Coronary artery (tissue), 2 donors: ENCODE data around the gene STIMATE.

Source experiments
- DNase-seq: peaks from one replicate; pipeline ENCODE4 v3.0.0-alpha.2; 2017; ENCODE audit warnings: low spot score
- H3K27ac ChIP-seq, 2 donors: fragments of 200-600 bp; sonication (generic); one replicate each; pipeline ENCODE4 v1.5.1; 2016 to 2019
- H3K4me3 ChIP-seq: fragments of 200-600 bp; sonication (generic); 2 replicates; pipeline ENCODE4 v1.5.1; 2016; ENCODE audit warnings: mild to moderate bottlenecking, moderate library complexity
- TF ChIP-seq, protein P1 (sequence below): fragments of 200-600 bp; sonication (generic); IDR thresholded peaks from one replicate; pipeline ENCODE4 v1.5.1; 2019; ENCODE audit warnings: antibody characterized with exemption

The STIMATE gene

DNA sequence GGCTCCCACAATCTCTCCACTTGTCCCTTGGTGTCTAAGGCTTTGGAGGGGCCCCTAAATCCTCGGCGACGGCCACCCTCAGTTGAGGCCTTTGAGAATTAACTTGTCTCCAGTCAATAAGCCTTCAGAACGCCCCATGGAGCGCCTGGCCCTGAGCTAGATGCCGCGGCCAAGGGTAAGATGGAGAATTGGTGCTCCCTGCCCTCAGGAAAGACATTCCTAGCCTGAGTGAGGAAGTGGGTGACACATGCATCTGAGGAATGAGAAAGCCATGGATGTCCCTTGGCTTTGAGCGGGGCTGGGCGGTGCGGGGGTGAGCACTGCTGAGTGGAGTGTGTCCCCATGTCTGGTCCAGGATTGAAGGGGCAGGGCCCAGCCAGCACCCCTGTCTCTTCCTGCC lies 80.1 kb downstream of the STIMATE start:
- no peak for DNase-seq
- TF ChIP-seq, protein P1, sequence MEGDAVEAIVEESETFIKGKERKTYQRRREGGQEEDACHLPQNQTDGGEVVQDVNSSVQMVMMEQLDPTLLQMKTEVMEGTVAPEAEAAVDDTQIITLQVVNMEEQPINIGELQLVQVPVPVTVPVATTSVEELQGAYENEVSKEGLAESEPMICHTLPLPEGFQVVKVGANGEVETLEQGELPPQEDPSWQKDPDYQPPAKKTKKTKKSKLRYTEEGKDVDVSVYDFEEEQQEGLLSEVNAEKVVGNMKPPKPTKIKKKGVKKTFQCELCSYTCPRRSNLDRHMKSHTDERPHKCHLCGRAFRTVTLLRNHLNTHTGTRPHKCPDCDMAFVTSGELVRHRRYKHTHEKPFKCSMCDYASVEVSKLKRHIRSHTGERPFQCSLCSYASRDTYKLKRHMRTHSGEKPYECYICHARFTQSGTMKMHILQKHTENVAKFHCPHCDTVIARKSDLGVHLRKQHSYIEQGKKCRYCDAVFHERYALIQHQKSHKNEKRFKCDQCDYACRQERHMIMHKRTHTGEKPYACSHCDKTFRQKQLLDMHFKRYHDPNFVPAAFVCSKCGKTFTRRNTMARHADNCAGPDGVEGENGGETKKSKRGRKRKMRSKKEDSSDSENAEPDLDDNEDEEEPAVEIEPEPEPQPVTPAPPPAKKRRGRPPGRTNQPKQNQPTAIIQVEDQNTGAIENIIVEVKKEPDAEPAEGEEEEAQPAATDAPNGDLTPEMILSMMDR, result no peak
- Histone ChIP-seq H3K4me3 (no peak overlapping the region), H3K27ac (no peak overlapping the region)

GRCh38 chr3:52816654-52817053 lies 80.7 kb downstream of the STIMATE start:
- no peak for DNase-seq
- no peak overlapping the region for H3K27ac ChIP-seq
- no peak overlapping the region for H3K4me3 ChIP-seq
- TF ChIP-seq, protein P1, result no peak

GRCh38 chr3:52816199-52816598 lies 81.1 kb downstream of the STIMATE start:
- TF ChIP-seq, protein P1, result no peak
- Histone ChIP-seq H3K4me3 (no peak overlapping the region), H3K27ac (no peak overlapping the region)
- no peak for DNase-seq

GRCh38 chr3:52813810-52814209 lies 83.5 kb downstream of the STIMATE start:
- Histone ChIP-seq H3K27ac (no peak overlapping the region), H3K4me3 (no peak overlapping the region)
- DNase-seq, result no peak
- TF ChIP-seq, protein P1, result no peak

DNA sequence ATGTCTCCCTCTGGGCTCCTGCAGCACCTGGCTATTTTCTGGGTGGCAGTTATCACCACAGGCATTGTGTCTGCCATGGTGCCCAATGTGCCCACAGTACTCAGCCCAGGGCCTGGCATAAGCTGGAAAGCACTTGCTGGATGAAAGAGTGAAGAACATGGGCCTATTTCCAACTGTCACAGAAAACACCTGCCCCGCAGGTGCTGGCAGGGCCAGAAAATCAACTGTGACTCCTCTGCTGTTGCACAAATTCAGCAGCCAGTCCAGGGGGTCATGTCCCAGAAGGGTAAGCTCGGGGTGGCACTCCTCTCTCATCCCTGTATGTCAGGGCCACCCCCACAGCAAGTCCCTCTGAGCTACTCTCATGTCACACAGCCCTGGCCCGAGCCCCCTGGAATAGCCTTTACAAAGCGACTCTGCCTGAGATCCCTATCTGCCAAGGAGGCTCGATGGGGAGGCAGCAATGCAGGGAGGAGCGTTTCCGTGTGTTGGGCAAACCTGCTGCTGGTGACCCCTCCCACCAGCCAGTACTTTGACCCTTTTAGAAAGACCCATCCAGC lies 85.8 kb downstream of the STIMATE start:
- TF ChIP-seq, protein P1, result no peak
- Histone ChIP-seq H3K27ac (no peak overlapping the region), H3K4me3 (no peak overlapping the region)
- DNase-seq, result no peak

GRCh38 chr3:52810923-52811322 lies 86.4 kb downstream of the STIMATE start:
- TF ChIP-seq, protein P1, result no peak
- H3K4me3 ChIP-seq, result no peak overlapping the region
- no peak overlapping the region for H3K27ac ChIP-seq
- DNase-seq, result no peak

GRCh38 chr3:52809662-52810377 lies 87.5 kb downstream of the STIMATE start:
- Histone ChIP-seq H3K27ac (no peak overlapping the region), H3K4me3 (no peak overlapping the region)
- no peak for DNase-seq
- TF ChIP-seq, protein P1, result no peak
